ENCODE results near the gene ZNF628. TPM values are rescaled to one million over a fixed set of nuclear protein-coding genes. Genes with fewer than 3 reads are reported as not detected.

The ZNF628 gene
- total and polyA plus RNA-seq, 2 of the 8 experiments (the other 6 are each of a cell fraction or from before 2014, with no cell fraction given) = 1.7 to 10.8 TPM

- TF ChIP-seq RAD21 (IDR thresholded peaks at IDR 0.05 in 1 of 2, conservative IDR thresholded peaks at IDR 0.05 in 1 of 2; ENCODE audit: low read depth in 2 of 2, low read length in 2 of 2) (no peak), SIN3A (conservative IDR thresholded peaks at IDR 0.05 in 1 of 2, IDR thresholded peaks at IDR 0.05 in 1 of 2; ENCODE audit: low read depth in 1 of 2, low read length in 2 of 2) (no peak), CEBPB (IDR thresholded peaks at IDR 0.05; ENCODE audit: low read depth, low read length) (no peak)
Observed at GRCh38 chr19:55479451-55480230, 3.2 kb downstream of the ZNF628 start (continued).
